HG03108 (cell line): Measurements from ENCODE around the gene TMEM120A.

Experiments
- ATAC-seq: cut with Tn5 transposase; IDR thresholded peaks from one replicate; pipeline ENCODE4 v1.9.1; 2021; ENCODE audit warnings: moderate library complexity; ENCODE audit not compliant: unreplicated experiment

The TMEM120A gene

GRCh38 chr7:75960372-75960771 lies 34.0 kb downstream of the TMEM120A start:
- ATAC-seq, result no peak

GRCh38 chr7:75958802-75959543 lies 35.4 kb downstream of the TMEM120A start:
- ATAC-seq, result no peak

- no peak for ATAC-seq
Observed at GRCh38 chr7:75957021-75957736, 37.2 kb downstream of the TMEM120A start.

- no peak for ATAC-seq
Observed at GRCh38 chr7:75955331-75955955, 39.0 kb downstream of the TMEM120A start.

GRCh38 chr7:75953931-75954330 lies 40.5 kb downstream of the TMEM120A start:
- no peak for ATAC-seq

- no peak for ATAC-seq
Observed at GRCh38 chr7:75953431-75953830, 41.0 kb downstream of the TMEM120A start.

GRCh38 chr7:75951506-75951905 lies 42.9 kb downstream of the TMEM120A start:
- ATAC-seq, result no peak

GRCh38 chr7:75950111-75950681 lies 44.2 kb downstream of the TMEM120A start:
- ATAC-seq, result no peak

- ATAC-seq, result no peak
Observed at GRCh38 chr7:75948179-75948578, 46.2 kb downstream of the TMEM120A start.

- ATAC-seq, result no peak
Observed at GRCh38 chr7:75946207-75946855, 48.1 kb downstream of the TMEM120A start.

- ATAC-seq, result no peak
Observed at GRCh38 chr7:75945297-75946168, 48.9 kb downstream of the TMEM120A start.

- no peak for ATAC-seq
Observed at GRCh38 chr7:75944507-75944906, 49.9 kb downstream of the TMEM120A start.

GRCh38 chr7:75943864-75944263 lies 50.5 kb downstream of the TMEM120A start:
- no peak for ATAC-seq

- ATAC-seq, result no peak
Observed at GRCh38 chr7:75938921-75939320, 55.5 kb downstream of the TMEM120A start.

GRCh38 chr7:75937958-75938786 lies 56.2 kb downstream of the TMEM120A start:
- no peak for ATAC-seq
